HG03457 (cell line): ENCODE results near the gene DAPK3.
"Not testable (repeated sequence)": the region's sequence is repeated elsewhere in the genome, so short reads cannot be mapped to it uniquely, and the experiment has no call there.

Experiments used
- ATAC-seq: cut with Tn5 transposase; IDR thresholded peaks from one replicate; pipeline ENCODE4 v1.9.1; 2021; ENCODE audit warnings: moderate number of reproducible peaks; ENCODE audit not compliant: unreplicated experiment

DAPK3 gene

DNA sequence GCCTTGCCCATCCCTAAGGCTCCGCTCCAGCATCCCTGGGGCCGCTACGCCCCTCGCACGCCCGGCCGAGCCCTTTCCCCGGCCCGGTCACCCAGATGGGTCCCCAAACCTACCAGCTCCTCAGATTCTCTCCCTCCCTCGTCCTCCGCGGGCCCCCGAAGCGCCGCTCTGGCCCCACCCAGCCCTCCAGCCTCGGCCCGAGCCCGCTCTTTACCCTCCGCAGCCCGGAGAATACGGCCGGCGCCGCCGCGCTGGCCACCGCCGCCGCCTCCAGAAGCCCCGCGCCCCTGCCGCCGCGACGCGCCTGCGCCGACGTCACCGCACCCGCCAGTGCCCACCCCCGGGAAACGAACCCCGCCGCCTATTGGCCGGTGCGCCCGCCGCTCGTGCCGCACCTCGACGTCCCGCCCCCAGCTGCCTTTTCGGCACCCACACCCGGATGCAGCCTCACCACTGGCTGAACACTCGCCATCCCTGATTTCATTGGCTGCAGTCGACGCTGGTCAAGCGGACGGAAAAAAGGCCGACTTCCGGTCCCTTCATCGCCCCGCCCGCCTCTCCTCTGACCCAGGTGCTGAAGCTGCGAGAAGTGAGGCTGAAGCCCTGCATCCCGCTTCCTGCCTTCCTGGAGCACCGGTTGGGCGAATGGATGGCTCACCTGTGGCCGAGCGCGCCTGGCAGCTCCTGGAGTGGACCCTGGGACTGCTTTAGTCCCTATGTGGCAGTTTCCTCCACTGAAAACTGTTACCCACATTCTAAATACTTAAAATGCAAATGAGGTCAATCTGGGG is at the start of gene DAPK3:
Gene DAPK3 (minus strand): TSS at position 292 of the 791 bp plus-strand sequence. CDS start 1,364 bp downstream, outside the sequence.
- peak; percentile 85 for ATAC-seq

DNA sequence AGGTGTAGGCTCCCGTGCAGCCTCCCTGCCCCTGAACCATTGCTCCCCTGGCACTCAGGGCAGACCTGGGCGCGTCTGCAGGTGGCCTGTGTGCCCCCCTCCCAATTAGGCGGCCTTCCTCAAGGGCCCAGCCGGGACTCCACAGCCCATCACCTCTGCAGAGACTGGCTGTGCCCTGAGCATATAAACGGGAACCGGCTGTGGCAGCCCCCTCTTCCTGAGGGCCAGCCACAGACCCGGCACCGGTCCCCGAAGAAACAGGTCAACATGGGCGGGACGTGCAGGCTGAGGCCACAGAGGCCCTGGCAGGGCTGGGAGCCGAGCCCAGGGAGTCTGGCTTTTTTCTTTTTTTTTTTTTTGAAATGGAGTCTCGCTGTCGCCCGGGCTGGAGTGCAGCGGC is 48.7 kb upstream of the DAPK3 start:
- no peak for ATAC-seq

DNA sequence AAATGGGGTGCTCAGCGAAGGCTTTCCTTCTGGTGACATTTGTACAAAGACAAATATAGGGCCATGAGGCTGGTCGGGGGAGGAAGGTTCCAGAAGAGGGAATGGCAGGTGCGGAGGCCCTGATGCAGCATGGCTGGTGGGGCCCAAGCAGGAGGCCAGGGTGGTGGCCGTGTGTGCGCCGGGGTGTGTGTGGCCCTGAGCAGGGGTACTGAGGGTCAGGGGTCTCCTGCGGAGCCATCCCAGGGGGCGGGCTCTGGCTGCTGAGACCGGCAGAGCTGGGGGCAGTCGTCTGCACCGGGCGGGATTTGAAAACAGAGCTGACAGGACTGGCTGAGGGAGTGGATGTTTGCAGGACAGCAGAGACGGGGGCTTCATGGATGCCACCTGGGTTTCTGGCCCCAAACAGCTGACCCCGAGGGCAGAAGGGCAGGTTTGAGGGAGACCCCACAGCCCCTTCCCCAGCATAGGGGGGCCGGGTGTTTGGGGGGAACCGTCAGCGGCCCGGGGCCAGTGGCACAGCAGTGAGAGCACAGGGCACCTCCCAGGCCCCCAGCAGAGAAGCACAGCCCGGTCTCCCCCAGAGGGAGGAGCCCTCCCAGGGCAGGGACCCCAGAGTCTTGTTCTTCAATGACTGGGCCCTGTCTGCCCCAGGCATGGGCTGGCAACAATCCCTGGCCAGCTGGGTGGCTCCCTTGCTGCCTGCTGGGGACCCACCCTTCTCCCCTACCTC is 48.0 kb upstream of the DAPK3 start:
- ATAC-seq = no peak

- no peak for ATAC-seq
Observed at GRCh38 chr19:4018140-4018613, 47.3 kb upstream of the DAPK3 start.

DNA sequence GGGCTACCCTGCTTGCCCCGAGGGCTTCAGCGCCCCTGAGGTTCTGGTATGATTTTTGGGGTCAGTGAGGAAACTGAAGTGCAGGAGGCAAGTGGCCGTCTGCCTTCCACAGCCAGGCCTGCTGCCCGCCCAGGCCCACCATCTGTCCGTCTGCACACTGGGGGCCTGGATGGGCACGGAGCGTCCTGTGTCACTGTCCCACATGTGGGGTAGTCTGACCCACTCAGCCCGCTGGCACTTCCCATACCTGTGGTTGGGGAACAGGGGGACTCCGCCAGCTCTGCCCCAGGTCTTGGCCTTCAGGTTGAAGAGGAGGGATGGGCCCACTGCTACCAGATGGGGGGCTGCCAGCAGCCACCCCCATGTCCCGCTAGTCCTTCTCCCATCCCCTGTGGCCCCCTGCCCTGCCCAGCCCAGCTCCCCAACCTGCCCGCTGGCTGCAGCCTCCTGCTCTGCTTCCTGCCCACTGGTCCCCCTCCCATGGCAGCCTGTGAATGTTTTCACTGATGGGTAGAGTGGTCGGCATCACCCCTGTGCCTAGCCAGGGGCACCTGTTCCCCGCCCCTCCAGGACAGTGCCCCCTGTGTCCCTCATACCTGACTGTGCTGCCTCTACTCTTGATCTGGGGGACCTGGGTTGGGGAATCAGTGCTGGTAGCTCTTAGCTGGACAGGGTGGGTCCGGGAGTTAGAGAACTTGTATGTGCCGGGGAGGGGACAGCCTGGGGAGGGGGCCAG is 46.2 kb upstream of the DAPK3 start:
- no peak for ATAC-seq

DNA sequence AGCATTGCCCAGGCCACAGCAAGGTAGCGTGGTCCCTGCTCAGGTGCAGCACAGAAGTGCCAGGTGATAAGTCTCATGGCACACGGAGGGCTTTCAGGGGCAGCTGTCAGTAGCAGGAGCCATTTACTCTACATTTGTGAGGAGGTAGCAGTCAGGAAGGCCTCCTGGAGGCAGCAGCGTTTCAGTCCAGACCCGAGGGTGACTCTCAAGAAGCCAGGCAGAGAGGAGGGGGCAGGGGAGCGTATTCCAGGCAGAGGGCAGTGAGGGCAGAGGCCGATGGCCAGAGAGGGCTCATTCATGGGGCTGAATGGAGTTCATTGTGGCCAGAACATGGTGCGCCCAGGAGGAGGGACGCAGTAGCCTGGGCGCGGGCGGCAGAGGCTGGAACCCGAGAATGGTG is 45.6 kb upstream of the DAPK3 start:
- no peak for ATAC-seq

- ATAC-seq = no peak
Observed at GRCh38 chr19:4015705-4016402, 45.0 kb upstream of the DAPK3 start.

GRCh38 chr19:4014541-4015491 is 43.9 kb upstream of the DAPK3 start:
- no peak for ATAC-seq

GRCh38 chr19:4013886-4014540 is 43.1 kb upstream of the DAPK3 start:
- no peak for ATAC-seq

DNA sequence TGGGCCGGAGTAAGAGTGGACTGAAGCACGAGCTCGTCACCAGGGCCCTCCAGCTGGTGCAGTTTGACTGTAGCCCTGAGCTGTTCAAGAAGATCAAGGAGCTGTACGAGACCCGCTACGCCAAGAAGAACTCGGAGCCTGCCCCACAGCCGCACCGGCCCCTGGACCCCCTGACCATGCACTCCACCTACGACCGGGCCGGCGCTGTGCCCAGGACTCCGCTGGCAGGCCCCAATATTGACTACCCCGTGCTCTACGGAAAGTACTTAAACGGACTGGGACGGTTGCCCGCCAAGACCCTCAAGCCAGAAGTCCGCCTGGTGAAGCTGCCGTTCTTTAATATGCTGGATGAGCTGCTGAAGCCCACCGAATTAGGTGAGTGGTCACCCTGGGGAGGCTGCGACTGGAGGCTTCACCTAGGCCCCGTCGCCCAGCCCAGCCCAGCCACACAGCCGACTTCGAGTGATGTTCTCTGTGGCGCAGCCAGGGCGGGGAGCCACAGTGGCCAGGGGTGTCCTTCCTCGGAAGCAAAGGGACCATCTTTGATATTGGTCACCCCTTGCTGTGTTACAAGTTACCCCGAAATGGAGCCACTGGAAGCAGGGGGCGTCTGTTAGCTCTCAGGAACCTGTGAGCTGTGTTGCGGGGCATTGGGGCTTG is 42.2 kb upstream of the DAPK3 start:
- ATAC-seq = no peak

DNA sequence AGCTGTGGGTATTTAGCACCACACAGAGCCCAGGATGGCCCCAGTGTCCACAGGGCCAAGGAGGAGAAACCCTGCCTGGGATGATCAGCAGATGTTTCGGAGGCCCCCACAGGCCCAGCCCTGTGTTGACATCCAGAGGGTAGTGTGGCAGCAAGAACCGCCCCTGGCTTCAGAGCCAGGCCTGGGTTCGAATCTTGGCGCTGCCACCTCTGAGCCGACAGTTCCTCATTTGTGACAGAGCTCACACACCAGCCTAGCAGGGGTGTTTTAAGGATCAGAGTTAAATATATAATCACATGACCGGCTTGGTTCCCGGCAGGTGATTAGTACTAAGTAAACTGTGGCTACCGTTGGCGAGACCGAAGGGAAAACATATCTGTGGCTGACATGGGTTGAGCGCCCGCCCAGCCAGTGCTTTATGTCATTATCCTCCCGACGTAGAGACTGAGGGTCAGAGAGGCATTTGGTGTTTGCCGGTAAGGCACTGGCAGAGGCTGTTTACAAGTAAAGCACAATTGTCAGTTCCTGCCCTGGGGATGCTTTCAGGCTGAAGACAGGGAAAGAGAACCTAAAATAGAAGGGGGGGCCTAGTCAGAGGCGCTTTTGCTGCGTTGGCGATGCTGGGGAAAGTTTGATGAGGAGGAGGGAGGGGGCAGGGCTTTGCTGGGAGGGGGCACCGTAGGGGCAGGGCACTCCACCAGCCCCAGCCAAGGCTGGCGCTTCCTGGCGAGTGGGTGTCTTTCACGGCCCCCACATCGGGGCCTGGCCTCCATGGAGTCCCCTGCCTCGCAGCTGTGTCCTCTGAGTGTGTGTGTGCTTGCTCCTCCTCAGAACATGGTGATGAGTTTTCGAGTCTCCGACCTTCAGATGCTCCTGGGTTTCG is 41.4 kb upstream of the DAPK3 start:
- ATAC-seq = no peak

- ATAC-seq = not testable (repeated sequence)
Observed at GRCh38 chr19:4011430-4011829, 40.5 kb upstream of the DAPK3 start.

DNA sequence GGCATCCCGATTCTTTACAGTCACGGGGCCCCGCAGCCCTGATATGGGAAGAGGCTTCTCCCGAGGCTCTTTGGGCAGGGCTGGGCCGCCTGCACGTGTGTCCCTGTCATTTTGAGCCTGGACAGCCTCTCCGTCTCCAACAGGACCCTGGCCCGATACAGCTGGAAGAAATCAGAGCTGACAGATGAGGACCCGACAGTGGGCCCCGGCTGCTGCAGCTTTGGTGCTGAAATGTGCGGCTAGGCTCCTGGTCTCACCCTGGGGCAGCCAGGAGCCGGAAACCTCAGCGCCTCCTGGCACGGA is 39.9 kb upstream of the DAPK3 start:
- ATAC-seq = no peak

DNA sequence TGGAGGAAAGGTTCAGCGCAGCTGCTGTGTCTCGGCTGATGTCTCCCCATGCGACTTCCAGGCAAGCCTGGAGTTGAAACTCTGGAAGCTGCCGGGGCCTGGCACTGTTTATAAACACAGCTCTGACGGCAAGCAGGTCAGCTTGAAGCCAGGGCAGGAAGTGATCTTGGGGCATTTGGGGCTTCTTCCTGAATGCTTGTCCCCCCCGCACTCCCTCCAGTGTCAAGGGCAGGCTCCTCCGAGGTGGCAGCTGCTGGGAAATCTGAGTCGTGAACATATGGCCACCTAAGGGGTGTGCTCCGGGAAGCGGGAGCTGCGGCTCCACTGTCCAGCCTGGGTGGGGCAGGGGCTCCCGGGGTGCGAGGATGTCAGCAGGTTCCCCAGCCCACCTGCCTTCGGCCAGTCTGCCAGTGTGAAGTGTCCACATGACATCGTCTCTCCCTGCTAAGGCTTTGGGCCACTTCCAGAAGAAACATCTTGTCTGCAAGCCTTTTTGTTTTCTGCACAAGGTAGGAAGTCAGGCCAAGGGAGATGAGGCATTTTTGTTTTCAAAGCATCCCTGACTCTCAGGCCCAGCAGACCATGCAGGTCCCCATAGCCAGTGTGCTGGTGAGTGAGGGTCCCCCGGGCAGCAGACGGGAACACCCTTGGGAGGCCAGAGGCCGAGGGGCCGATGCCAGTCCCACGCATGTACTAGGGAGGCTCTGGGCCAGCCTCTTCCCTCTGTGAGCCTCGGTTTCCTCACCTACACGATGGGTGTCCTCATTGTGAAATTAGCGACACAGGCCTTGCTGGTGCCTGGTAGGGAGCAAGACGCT is 39.3 kb upstream of the DAPK3 start:
- ATAC-seq = no peak

DNA sequence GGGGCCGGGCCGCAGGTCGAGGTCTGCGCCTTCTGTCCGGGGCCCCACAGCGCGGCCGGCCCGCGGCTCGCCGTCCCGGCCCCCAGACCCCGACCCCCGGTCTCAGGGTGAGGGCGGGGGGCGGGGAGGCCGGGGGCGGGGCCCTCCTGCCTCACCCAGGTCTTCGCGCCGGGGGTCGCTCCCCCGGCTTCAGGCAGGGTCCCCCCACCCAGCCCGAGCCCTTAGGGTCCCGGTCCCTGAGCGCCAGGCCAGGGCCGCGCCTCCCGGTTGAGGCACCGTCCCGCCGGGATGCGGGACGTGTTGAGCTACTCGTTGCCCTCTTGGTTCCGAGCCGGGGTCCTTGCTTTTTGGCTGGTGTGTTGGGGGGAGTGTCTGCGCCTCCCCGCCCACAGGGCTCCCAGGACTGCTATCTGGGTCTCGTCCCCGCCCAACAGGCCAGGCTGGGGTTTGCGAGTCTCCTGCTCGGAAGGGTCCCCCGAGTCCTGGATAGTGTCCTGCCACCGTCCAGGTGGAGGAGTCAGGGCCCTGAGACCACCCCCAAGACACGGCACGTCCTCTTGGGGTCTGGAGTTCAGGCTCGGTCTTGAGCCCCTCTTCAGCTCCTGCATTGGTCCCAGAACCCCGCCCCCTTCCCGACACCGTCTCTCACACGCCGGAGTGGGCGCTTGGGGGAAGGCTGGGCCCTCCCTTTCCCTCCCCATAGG is 37.1 kb upstream of the DAPK3 start:
- ATAC-seq = no peak

GRCh38 chr19:4007021-4007835 is 36.3 kb upstream of the DAPK3 start, which contains the start of gene PIAS4:
Gene PIAS4 (plus strand): TSS chr19:4007736. CDS start chr19:4007761, 25 bp downstream.
- ATAC-seq = peak; percentile 59
